MV-4-11 (cell line): ENCODE results near the gene HOXA6.

Experiments
- DNase-seq: peaks from one replicate; lab custom pipeline; 2025; lab: John Stamatoyannopoulos, UW

Gene HOXA6

GRCh38 chr7:27107391-27108381 is 39.9 kb downstream of the HOXA6 start:
- no peak for DNase-seq

GRCh38 chr7:27106901-27107240 is 40.7 kb downstream of the HOXA6 start:
- DNase-seq, result no peak

GRCh38 chr7:27106181-27106900 is 41.2 kb downstream of the HOXA6 start:
- no peak for DNase-seq

GRCh38 chr7:27105301-27106031 is 42.1 kb downstream of the HOXA6 start:
- no peak for DNase-seq

- DNase-seq, result no peak
These were observed 43.1 kb downstream of the HOXA6 start for GRCh38 chr7:27104341-27105058.

- DNase-seq, result no peak
These were observed 43.9 kb downstream of the HOXA6 start for GRCh38 chr7:27103489-27104226.

GRCh38 chr7:27102581-27103442 is 44.8 kb downstream of the HOXA6 start, which contains the start of gene HOXA2:
Gene HOXA2 (minus strand): TSS chr7:27102683. CDS start chr7:27102500, 183 bp downstream.
- no peak for DNase-seq

GRCh38 chr7:27101957-27102580 is 45.5 kb downstream of the HOXA6 start:
- DNase-seq, result peak; percentile 1

- DNase-seq, result no peak
These were observed 46.2 kb downstream of the HOXA6 start for GRCh38 chr7:27101171-27101956.

- no peak for DNase-seq
These were observed 46.8 kb downstream of the HOXA6 start for GRCh38 chr7:27100694-27101170.

GRCh38 chr7:27099453-27100370 is 47.9 kb downstream of the HOXA6 start:
- no peak for DNase-seq

GRCh38 chr7:27098578-27099451 is 48.8 kb downstream of the HOXA6 start:
- DNase-seq, result no peak

GRCh38 chr7:27097686-27098577 is 49.6 kb downstream of the HOXA6 start:
- DNase-seq, result no peak

- DNase-seq, result peak; percentile 47
These were observed 50.6 kb downstream of the HOXA6 start for GRCh38 chr7:27096768-27097514.
